Gastrocnemius medialis (tissue), 4 donors: ENCODE results near the gene SLC25A48. TPM values are rescaled to one million over a fixed set of nuclear protein-coding genes. Genes with fewer than 3 reads are reported as not detected.

Experiments used
- ATAC-seq, 2 donors: fragments of 150-250 bp; one replicate each; pipeline ENCODE4 v1.9.1; 2016
- DNase-seq, 2 donors: peaks; one replicate each; pipeline ENCODE4 v3.0.0-alpha.2; 2019
- H3K27ac ChIP-seq, 4 donors: fragments of 200-600 bp; sonication (generic); 1 replicate in 1 of 4; 2 replicates in 3 of 4; pipeline ENCODE4 v1.5.1; 2016 to 2018; ENCODE audit warnings: mild to moderate bottlenecking in 2 of 4, moderate library complexity in 1 of 4
- H3K27me3 ChIP-seq, 3 donors: fragments of 200-600 bp; sonication (generic) in 2 of 3; 1 replicate in 1 of 3; 2 replicates in 2 of 3; pipeline versions ENCODE4 v1.5.1 to v1.6.0; 2016 to 2019; ENCODE audit warnings: mild to moderate bottlenecking in 1 of 3, moderate library complexity in 1 of 3
- H3K36me3 ChIP-seq, 2 donors: fragments of 200-600 bp; sonication (generic) in 1 of 2; one replicate each; pipeline ENCODE4 v1.5.1; 2017 to 2018
- H3K4me1 ChIP-seq, 2 donors: fragments of 200-600 bp; sonication (generic) in 1 of 2; one replicate each; pipeline ENCODE4 v1.5.1; 2016 to 2017; ENCODE audit warnings: mild to moderate bottlenecking in 2 of 2
- H3K4me3 ChIP-seq, 4 donors: fragments of 200-600 bp; sonication (generic) in 3 of 4; 1 replicate in 1 of 4; 2 replicates in 3 of 4; pipeline ENCODE4 v1.5.1; 2016 to 2019; ENCODE audit warnings: mild to moderate bottlenecking in 2 of 4
- H3K9me3 ChIP-seq, 3 donors: fragments of 200-600 bp; sonication (generic) in 2 of 3; 1 replicate in 1 of 3; 2 replicates in 2 of 3; pipeline ENCODE4 v1.5.1; 2016 to 2019
- CTCF ChIP-seq, 5 experiments: fragments of 450-650 bp in 3 of 5; fragments of 200-600 bp in 2 of 5; sonication (generic) in 2 of 5; IDR thresholded peaks in 4 of 5; conservative IDR thresholded peaks in 1 of 5; 1 replicate in 4 of 5; 2 replicates in 1 of 5; pipeline ENCODE4 v1.5.1; 2016 to 2019; ENCODE audit warnings: antibody characterized with exemption in 5 of 5, mild to moderate bottlenecking in 3 of 5, moderate library complexity in 3 of 5
- POLR2A ChIP-seq, 2 donors: fragments of 450-650 bp; IDR thresholded peaks; one replicate each; pipeline ENCODE4 v1.6.1; 2017; ENCODE audit warnings: antibody characterized with exemption in 2 of 2, mild to moderate bottlenecking in 2 of 2, moderate library complexity in 2 of 2
- in situ Hi-C, 4 donors: fragments of 200-750 bp; cut with MboI; loops; one replicate each; pipeline versions ENCODE4 v1.15.0 to v1.8.0; 2017; ENCODE audit warnings: low sequenced_read_pairs in 4 of 4
- intact Hi-C: fragments of 100-400 bp; cut with DNase I; formaldehyde crosslinking; loops from one replicate; pipeline ENCODE4 v1.15.1; 2023; ENCODE audit warnings: low total_unique reads
- total RNA-seq, 4 donors: library from RNA; depleted of rRNA; stranded (reverse); fragments of >200 nt; gene quantifications; one replicate each; pipeline versions ENCODE4 v1.1.0 to v1.2.3, GENCODE V29; 2016

Gene SLC25A48
- total RNA-seq, result 1 to 10 TPM in 3 of 4 donors, under 1 TPM in 1; 0.56 to 5.2 (median 2.4) TPM

- peak; percentile 75 to 83 for ATAC-seq
Measured at GRCh38 chr5:135834639-135835529, at the start of gene SLC25A48. SLC25A48 (plus strand) TSS chr5:135834663; CDS start chr5:135834848, 185 bp downstream.

GRCh38 chr5:135800656-135801055, 33.8 kb upstream of the SLC25A48 start:
- ATAC-seq, result no peak
- Histone ChIP-seq H3K27me3 (peaks cover 0 to 13% (median 8%) of the 10 kb centered on the region in 3 donors), H3K27ac (no peak overlapping the region), H3K36me3 (no peaks in the 10 kb centered on the region), H3K9me3 (peaks cover 0 to 6% (median 0%) of the 10 kb centered on the region in 3 donors), H3K4me1 (no peaks in the 10 kb centered on the region), H3K4me3 (no peak overlapping the region)
- no peak for TF ChIP-seq CTCF (IDR thresholded peaks at IDR 0.05 in 4 of 5, conservative IDR thresholded peaks at IDR 0.05 in 1 of 5)
- TF ChIP-seq POLR2A (IDR thresholded peaks at IDR 0.05), result no peak
- in situ Hi-C loops (no loop called here), intact Hi-C loops (no loop called here)
- DNase-seq, result no peak

More at GRCh38 chr5:135834639-135835529, at the start of gene SLC25A48:
- Histone ChIP-seq H3K27me3 (peaks cover 0 to 18% (median 4%) of the 10 kb centered on the region in 3 donors), H3K4me1 (peaks cover 0 to 5% of the 10 kb centered on the region in 2 donors), H3K27ac (no peak within 1 kb of the TSS), H3K9me3 (no peaks in the 10 kb centered on the region), H3K36me3 (no peaks in the 10 kb centered on the region), H3K4me3 (peak within 1 kb of the TSS; percentile 57 to 77 (median 58))
- intact Hi-C loops (loop anchor here (10.0 kb wide), 1 partner anchor 370 kb away; no protein-coding TSS in a partner anchor), in situ Hi-C loops (loop anchor here (5.0 to 25.0 kb wide), 4 partner anchors 273 to 373 kb away; partner anchors contain the start of gene TIFAB (in 3 of the 4))
- TF ChIP-seq POLR2A (IDR thresholded peaks at IDR 0.05) (no peak), CTCF (IDR thresholded peaks at IDR 0.05 in 4 of 5, conservative IDR thresholded peaks at IDR 0.05 in 1 of 5) (peak in 1 of 5 experiments; percentile 35)
- peak in 1 of 2 donors; percentile 39 for DNase-seq

GRCh38 chr5:135810188-135810943, 24.1 kb upstream of the SLC25A48 start:
- intact Hi-C loops (no loop called here), in situ Hi-C loops (no loop called here)
- DNase-seq (peak in 1 of 2 donors; percentile 67), ATAC-seq (peak; percentile 77 to 81)
- Histone ChIP-seq H3K4me3 (no peak overlapping the region), H3K9me3 (no peaks in the 10 kb centered on the region), H3K4me1 (peaks cover 0 to 13% of the 10 kb centered on the region in 2 donors), H3K36me3 (no peaks in the 10 kb centered on the region), H3K27me3 (no peaks in the 10 kb centered on the region), H3K27ac (peak overlapping the region in 2 of 4 donors; percentile 42 to 43)
- TF ChIP-seq CTCF (IDR thresholded peaks at IDR 0.05 in 4 of 5, conservative IDR thresholded peaks at IDR 0.05 in 1 of 5), result no peak
- no peak for TF ChIP-seq POLR2A (IDR thresholded peaks at IDR 0.05)

- H3K4me1 ChIP-seq, result peaks cover 0 to 13% of the 10 kb centered on the region in 2 donors
- intact Hi-C loops (no loop called here), in situ Hi-C loops (no loop called here)
- DNase-seq, result no peak
- no peaks in the 10 kb centered on the region for H3K27me3 ChIP-seq
- peak overlapping the region in 2 of 4 donors; percentile 42 to 43 for H3K27ac ChIP-seq
- ATAC-seq, result no peak
- H3K36me3 ChIP-seq, result no peaks in the 10 kb centered on the region
- TF ChIP-seq POLR2A (IDR thresholded peaks at IDR 0.05) (no peak), CTCF (IDR thresholded peaks at IDR 0.05 in 4 of 5, conservative IDR thresholded peaks at IDR 0.05 in 1 of 5) (no peak)
- H3K4me3 ChIP-seq, result no peak overlapping the region
- no peaks in the 10 kb centered on the region for H3K9me3 ChIP-seq
Measured at GRCh38 chr5:135811007-135811406, 23.5 kb upstream of the SLC25A48 start.
